CD14-positive monocyte (primary cell): ENCODE data around the gene BTBD1. TPM values are rescaled to one million over a fixed set of nuclear protein-coding genes. Genes with fewer than 3 reads are reported as not detected.
A peak's percentile ranks its signal among the peaks of the same experiment; 100 is the strongest.

Experiments used
- DNase-seq, 3 donors: peaks; one replicate each; pipeline ENCODE4 v3.0.0-alpha.2; 2011 to 2022
- H2AFZ ChIP-seq: 2 replicates; pipeline ENCODE4 v1.6.0; 2012; ENCODE audit warnings: mild to moderate bottlenecking, low read depth, low read length, inconsistent platforms; ENCODE audit not compliant: insufficient read depth, poor library complexity, severe bottlenecking
- H3K27ac ChIP-seq, 2 donors: 1 replicate in 1 of 2; 2 replicates in 1 of 2; pipeline ENCODE4 v1.5.1; 2012 to 2013; ENCODE audit warnings: low read length in 2 of 2, control low read depth in 1 of 2, inconsistent platforms in 1 of 2, low read depth in 1 of 2, mild to moderate bottlenecking in 1 of 2
- H3K27me3 ChIP-seq, 2 donors: one replicate each; pipeline versions ENCODE4 v1.6.0 to v1.6.1; 2011 to 2013; ENCODE audit warnings: low read length in 2 of 2; ENCODE audit not compliant: control insufficient read depth in 2 of 2, insufficient read depth in 2 of 2
- H3K36me3 ChIP-seq, 2 donors: replicated peaks in 1 of 2; 1 replicate in 1 of 2; 2 replicates in 1 of 2; pipeline versions ENCODE4 v1.5.1 to v1.6.1; 2012 to 2013; ENCODE audit warnings: low read length in 2 of 2, control low read depth in 1 of 2, inconsistent platforms in 1 of 2, mild to moderate bottlenecking in 1 of 2; ENCODE audit not compliant: insufficient read depth in 2 of 2, control insufficient read depth in 1 of 2
- H3K4me1 ChIP-seq, 2 donors: 1 replicate in 1 of 2; 2 replicates in 1 of 2; pipeline versions ENCODE4 v1.5.1 to v1.6.1; 2012 to 2013; ENCODE audit warnings: low read length in 2 of 2, control low read depth in 1 of 2, inconsistent platforms in 1 of 2, mild to moderate bottlenecking in 1 of 2, moderate library complexity in 1 of 2; ENCODE audit not compliant: insufficient read depth in 2 of 2, control insufficient read depth in 1 of 2
- H3K4me2 ChIP-seq: replicated peaks from 2 replicates; pipeline ENCODE3; 2012; ENCODE audit warnings: low read length, moderate library complexity, mild to moderate bottlenecking; ENCODE audit not compliant: poor library complexity, severe bottlenecking; ENCODE audit errors: extremely low read depth
- H3K4me3 ChIP-seq, 3 experiments: fragments of 200-600 bp in 1 of 3; sonication (generic) in 1 of 3; replicated peaks in 1 of 3; 1 replicate in 2 of 3; 2 replicates in 1 of 3; pipeline ENCODE4 v1.5.1; 2011 to 2013; ENCODE audit warnings: low read length in 3 of 3, mild to moderate bottlenecking in 3 of 3, control low read depth in 2 of 3, low read depth in 2 of 3, inconsistent platforms in 1 of 3, moderate library complexity in 1 of 3
- H3K79me2 ChIP-seq: 2 replicates; pipeline ENCODE4 v1.6.0; 2012; ENCODE audit warnings: mild to moderate bottlenecking, control low read depth, inconsistent platforms, low read length, moderate library complexity; ENCODE audit not compliant: insufficient read depth
- H3K9ac ChIP-seq: 2 replicates; pipeline ENCODE4 v1.6.0; 2017; ENCODE audit warnings: low read length, mild to moderate bottlenecking; ENCODE audit not compliant: insufficient read depth, poor library complexity, severe bottlenecking
- H3K9me3 ChIP-seq, 2 donors: replicated peaks in 1 of 2; 1 replicate in 1 of 2; 2 replicates in 1 of 2; pipeline versions ENCODE4 v1.5.1 to v1.6.1; 2012 to 2013; ENCODE audit warnings: low read length in 2 of 2, control low read depth in 1 of 2; ENCODE audit not compliant: control insufficient read depth in 1 of 2, insufficient read depth in 1 of 2
- H4K20me1 ChIP-seq: 2 replicates; pipeline ENCODE4 v1.6.0; 2012; ENCODE audit warnings: mild to moderate bottlenecking, low read length, control low read depth, moderate library complexity; ENCODE audit not compliant: insufficient read depth
- H3K27ac Mint-ChIP-seq, 7 donors: one replicate each; pipeline ENCODE4 v1.8.0; 2020; ENCODE audit warnings: mild to moderate bottlenecking in 7 of 7, mixed read lengths in 7 of 7, moderate library complexity in 6 of 7, inconsistent platforms in 2 of 7
- H3K27me3 Mint-ChIP-seq, 3 donors: one replicate each; pipeline ENCODE4 v1.8.0; 2021 to 2022; ENCODE audit warnings: low read depth in 3 of 3, mild to moderate bottlenecking in 3 of 3, mixed read lengths in 3 of 3, moderate library complexity in 3 of 3, inconsistent platforms in 1 of 3
- H3K36me3 Mint-ChIP-seq, 2 donors: one replicate each; pipeline ENCODE4 v1.8.0; 2020; ENCODE audit warnings: mixed read lengths in 2 of 2, inconsistent platforms in 1 of 2, mild to moderate bottlenecking in 1 of 2
- H3K4me1 Mint-ChIP-seq: one replicate; pipeline ENCODE4 v1.8.0; 2020; ENCODE audit warnings: mild to moderate bottlenecking, mixed read lengths
- H3K4me3 Mint-ChIP-seq, 2 donors: one replicate each; pipeline ENCODE4 v1.8.0; 2020; ENCODE audit warnings: mild to moderate bottlenecking in 2 of 2, mixed read lengths in 2 of 2, moderate library complexity in 1 of 2
- H3K9me3 Mint-ChIP-seq, 7 donors: one replicate each; pipeline ENCODE4 v1.8.0; 2020 to 2022; ENCODE audit warnings: mixed read lengths in 7 of 7, mild to moderate bottlenecking in 6 of 7, moderate library complexity in 6 of 7, inconsistent platforms in 2 of 7
- WGBS: methylation state at CpG from one replicate; pipeline ENCODE4 v1.1.5; 2013; ENCODE audit warnings: missing lambda C conversion rate; ENCODE audit not compliant: insufficient coverage; 5-methylcytosine and 5-hydroxymethylcytosine counted together
- intact Hi-C, 2 donors: fragments of 100-400 bp; cut with micrococcal nuclease; formaldehyde crosslinking; loops; one replicate each; pipeline versions ENCODE4 v1.15.0 to v1.15.1; 2023
- polyA plus RNA-seq, 3 donors: library from polyadenylated mRNA; depleted of rRNA in 1 of 3; unstranded in 2 of 3; stranded (reverse) in 1 of 3; fragments of 300-500 nt in 2 of 3; fragments of >200 nt in 1 of 3; fragmentation: Illumina TruSeq in 2 of 3; gene quantifications; 1 replicate in 2 of 3; 2 replicates in 1 of 3; pipeline ENCODE4 v1.2.3, GENCODE V29; 2012 to 2021
- TF ChIP-seq, protein P1 (sequence below): fragments of 200-600 bp; IDR thresholded peaks from one replicate; pipeline ENCODE4 v1.8.0; 2022; ENCODE audit warnings: antibody characterized with exemption, mild to moderate bottlenecking

BTBD1 gene
- polyA plus RNA-seq, 3 donors, result 18.0 to 48.8 (median 37.2) TPM

DNA sequence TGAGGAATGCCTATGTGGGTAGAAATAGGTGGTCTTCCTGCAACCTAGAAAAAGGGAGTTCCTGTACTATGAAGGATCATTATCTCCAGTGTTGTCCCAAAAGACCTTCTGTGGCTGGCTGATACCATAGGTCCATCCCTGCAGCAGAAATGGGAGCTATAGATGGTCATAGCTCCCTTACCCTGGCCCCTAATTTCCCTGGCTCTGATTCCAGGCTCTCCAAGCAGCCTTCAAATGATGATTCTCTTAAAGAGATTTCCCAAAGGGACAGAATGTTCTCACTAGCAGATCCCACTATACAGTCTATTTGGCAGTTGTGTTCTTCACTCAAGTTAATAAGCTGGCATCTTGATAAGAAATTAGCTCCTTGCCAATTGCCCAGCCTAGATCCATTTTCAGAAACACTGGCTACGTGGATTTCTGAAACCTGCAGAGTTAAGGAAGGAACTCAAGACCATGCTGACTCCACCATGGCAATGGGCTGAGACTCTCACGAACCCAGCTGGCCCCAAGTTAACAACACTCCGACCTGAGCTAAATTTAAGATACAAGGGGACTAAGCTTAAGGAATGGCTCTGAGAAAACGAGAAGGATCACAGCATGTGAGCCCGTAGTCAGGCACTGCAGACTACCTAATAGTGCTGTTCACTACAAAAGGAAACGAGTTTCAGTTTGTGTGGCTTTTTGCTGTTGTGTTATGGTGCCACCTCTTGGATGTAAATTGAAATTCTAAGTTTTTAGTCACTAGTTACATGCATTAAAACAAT lies 67.0 kb downstream of the BTBD1 start:
- Histone ChIP-seq H3K36me3 (peaks cover 4 to 5% of the 10 kb centered on the region in 2 donors), H2AFZ (peak overlapping the region; percentile 63), H3K9ac (peak overlapping the region; percentile 42), H3K27me3 (no peaks in the 10 kb centered on the region), H3K4me3 (peak overlapping the region; percentile 28 to 66 (median 29)), H3K4me1 (peaks cover 5% of the 10 kb centered on the region in 2 donors), H4K20me1 (no peaks in the 10 kb centered on the region), H3K4me2 (peak overlapping the region; percentile 64), H3K9me3 (no peaks in the 10 kb centered on the region), H3K79me2 (no peaks in the 10 kb centered on the region), H3K27ac (no peak overlapping the region)
- intact Hi-C loops, result loop anchor here (5.0 to 10.0 kb wide), 4 partner anchors 153 to 468 kb away; no protein-coding TSS in a partner anchor
- Mint-ChIP-seq H3K36me3 (peaks cover 4 to 5% of the 10 kb centered on the region in 2 donors), H3K9me3 (no peaks in the 10 kb centered on the region), H3K4me1 (peaks cover 8% of the 10 kb centered on the region), H3K27ac (peak overlapping the region in 2 of 7 donors; percentile 59 to 63), H3K4me3 (peak overlapping the region; percentile 85 to 95), H3K27me3 (peaks cover 0 to 2% (median 1%) of the 10 kb centered on the region in 3 donors)
- peak; percentile 28 to 59 (median 45) for DNase-seq
- TF ChIP-seq, protein P1, sequence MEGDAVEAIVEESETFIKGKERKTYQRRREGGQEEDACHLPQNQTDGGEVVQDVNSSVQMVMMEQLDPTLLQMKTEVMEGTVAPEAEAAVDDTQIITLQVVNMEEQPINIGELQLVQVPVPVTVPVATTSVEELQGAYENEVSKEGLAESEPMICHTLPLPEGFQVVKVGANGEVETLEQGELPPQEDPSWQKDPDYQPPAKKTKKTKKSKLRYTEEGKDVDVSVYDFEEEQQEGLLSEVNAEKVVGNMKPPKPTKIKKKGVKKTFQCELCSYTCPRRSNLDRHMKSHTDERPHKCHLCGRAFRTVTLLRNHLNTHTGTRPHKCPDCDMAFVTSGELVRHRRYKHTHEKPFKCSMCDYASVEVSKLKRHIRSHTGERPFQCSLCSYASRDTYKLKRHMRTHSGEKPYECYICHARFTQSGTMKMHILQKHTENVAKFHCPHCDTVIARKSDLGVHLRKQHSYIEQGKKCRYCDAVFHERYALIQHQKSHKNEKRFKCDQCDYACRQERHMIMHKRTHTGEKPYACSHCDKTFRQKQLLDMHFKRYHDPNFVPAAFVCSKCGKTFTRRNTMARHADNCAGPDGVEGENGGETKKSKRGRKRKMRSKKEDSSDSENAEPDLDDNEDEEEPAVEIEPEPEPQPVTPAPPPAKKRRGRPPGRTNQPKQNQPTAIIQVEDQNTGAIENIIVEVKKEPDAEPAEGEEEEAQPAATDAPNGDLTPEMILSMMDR, result peak; percentile 66
- 0% methylated on average over 4 of the region's 6 CpGs for WGBS

DNA sequence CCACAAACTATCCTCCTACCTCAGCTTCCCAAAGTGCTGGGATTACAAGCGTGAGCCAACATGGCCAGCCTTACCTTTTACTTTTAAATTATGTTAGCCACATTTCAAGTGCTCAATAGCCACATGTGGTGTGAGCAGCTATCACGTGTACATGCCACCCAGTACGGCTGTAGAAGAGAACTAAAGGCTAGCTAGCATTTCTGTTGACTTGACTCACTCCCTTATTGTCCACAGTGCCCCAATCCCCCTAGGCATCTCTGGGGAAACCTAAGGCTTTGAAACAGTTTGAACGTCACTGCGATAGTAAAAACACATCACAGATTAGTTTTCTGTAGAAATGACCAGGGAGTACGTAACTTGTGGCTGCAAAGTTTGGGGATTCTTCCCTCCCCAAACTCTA lies 67.6 kb downstream of the BTBD1 start:
- intact Hi-C loops, result loop anchor here in 1 of 2 donors (5.0 kb wide), 2 partner anchors 452 to 467 kb away; no protein-coding TSS in a partner anchor
- WGBS, result 80% methylated on average over 3 of the region's 6 CpGs
- Histone ChIP-seq H3K4me1 (peaks cover 5% of the 10 kb centered on the region in 2 donors), H3K27me3 (no peaks in the 10 kb centered on the region), H2AFZ (no peak overlapping the region), H3K4me2 (no peak overlapping the region), H3K4me3 (no peak overlapping the region), H3K36me3 (no peaks in the 10 kb centered on the region), H3K79me2 (no peaks in the 10 kb centered on the region), H3K9ac (no peak overlapping the region), H4K20me1 (no peaks in the 10 kb centered on the region), H3K27ac (no peak overlapping the region), H3K9me3 (no peaks in the 10 kb centered on the region)
- TF ChIP-seq, protein P1, result no peak
- no peaks in the 10 kb centered on the region for H3K9me3 Mint-ChIP-seq
- H3K36me3 Mint-ChIP-seq, result peaks cover 0 to 2% of the 10 kb centered on the region in 2 donors
- DNase-seq, result no peak
- peaks cover 8% of the 10 kb centered on the region for H3K4me1 Mint-ChIP-seq
- H3K27ac Mint-ChIP-seq, result no peak overlapping the region
- H3K27me3 Mint-ChIP-seq, result peaks cover 0 to 2% (median 1%) of the 10 kb centered on the region in 3 donors
- no peak overlapping the region for H3K4me3 Mint-ChIP-seq
